ENCODE results near the gene ARFGEF2. TPM values are rescaled to one million over a fixed set of nuclear protein-coding genes. Genes with fewer than 3 reads are reported as not detected.

ARFGEF2 gene
- total RNA-seq, 1 donor from 2014 or later: 32.5 TPM

DNA sequence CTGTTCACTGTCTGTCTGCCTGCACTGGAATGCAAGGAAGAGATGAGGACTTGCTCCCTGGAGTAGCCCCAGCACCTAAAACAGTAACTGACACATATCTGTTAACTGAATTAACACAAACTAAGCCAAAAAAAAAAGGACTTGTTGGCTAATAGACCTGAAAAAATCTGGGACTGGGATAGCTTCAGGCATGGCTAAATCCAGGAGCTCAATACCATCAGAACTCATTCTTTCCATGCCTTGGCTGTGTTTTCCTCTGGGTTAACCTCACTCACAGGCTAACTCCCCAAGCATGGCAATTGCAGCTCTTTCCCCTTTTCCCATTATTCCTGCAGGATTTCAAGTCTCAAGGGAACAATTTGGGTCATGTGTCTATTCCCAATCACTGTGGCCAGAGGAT is 21.6 kb upstream of the ARFGEF2 start:
- Mint-ChIP-seq H3K9me3 (ENCODE audit: unreplicated experiment) (no peaks in the 10 kb centered on the region), H3K4me3 (ENCODE audit: unreplicated experiment) (no peak overlapping the region), H3K4me1 (ENCODE audit: unreplicated experiment) (peaks cover 17% of the 10 kb centered on the region), H3K27me3 (ENCODE audit: unreplicated experiment) (peaks cover 4% of the 10 kb centered on the region), H3K36me3 (ENCODE audit: unreplicated experiment) (no peaks in the 10 kb centered on the region), H3K27ac (ENCODE audit: unreplicated experiment) (no peak overlapping the region)
- DNase-seq (ENCODE audit: extremely low spot score, unreplicated experiment): no peak
- TF ChIP-seq, protein P1, sequence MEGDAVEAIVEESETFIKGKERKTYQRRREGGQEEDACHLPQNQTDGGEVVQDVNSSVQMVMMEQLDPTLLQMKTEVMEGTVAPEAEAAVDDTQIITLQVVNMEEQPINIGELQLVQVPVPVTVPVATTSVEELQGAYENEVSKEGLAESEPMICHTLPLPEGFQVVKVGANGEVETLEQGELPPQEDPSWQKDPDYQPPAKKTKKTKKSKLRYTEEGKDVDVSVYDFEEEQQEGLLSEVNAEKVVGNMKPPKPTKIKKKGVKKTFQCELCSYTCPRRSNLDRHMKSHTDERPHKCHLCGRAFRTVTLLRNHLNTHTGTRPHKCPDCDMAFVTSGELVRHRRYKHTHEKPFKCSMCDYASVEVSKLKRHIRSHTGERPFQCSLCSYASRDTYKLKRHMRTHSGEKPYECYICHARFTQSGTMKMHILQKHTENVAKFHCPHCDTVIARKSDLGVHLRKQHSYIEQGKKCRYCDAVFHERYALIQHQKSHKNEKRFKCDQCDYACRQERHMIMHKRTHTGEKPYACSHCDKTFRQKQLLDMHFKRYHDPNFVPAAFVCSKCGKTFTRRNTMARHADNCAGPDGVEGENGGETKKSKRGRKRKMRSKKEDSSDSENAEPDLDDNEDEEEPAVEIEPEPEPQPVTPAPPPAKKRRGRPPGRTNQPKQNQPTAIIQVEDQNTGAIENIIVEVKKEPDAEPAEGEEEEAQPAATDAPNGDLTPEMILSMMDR (IDR thresholded peaks at IDR 0.05): no peak

DNA sequence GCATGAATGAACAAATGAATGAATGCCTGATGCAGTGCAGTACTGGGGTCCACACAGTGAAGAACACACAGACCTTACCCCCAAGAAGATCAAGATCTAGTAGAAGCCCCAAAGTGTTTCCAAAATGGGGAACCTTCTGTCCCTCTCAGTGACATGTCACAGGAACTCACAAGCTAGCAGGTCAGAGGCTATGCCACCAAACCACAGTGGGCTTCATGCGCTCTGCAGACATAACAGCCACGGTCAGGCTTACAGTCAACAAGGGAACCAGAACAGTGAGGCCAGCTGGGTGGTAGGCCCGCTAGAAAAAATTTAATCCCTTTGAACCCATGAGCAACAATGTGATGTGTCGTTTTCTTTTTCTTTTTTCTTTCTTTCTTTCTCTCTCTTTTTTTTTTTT is 20.2 kb upstream of the ARFGEF2 start:
- no peak for DNase-seq (ENCODE audit: extremely low spot score, unreplicated experiment)
- Mint-ChIP-seq H3K27ac (ENCODE audit: unreplicated experiment) (no peak overlapping the region), H3K4me3 (ENCODE audit: unreplicated experiment) (no peak overlapping the region), H3K4me1 (ENCODE audit: unreplicated experiment) (peaks cover 20% of the 10 kb centered on the region), H3K36me3 (ENCODE audit: unreplicated experiment) (no peaks in the 10 kb centered on the region), H3K9me3 (ENCODE audit: unreplicated experiment) (no peaks in the 10 kb centered on the region), H3K27me3 (ENCODE audit: unreplicated experiment) (peaks cover 6% of the 10 kb centered on the region)
- TF ChIP-seq, protein P1 (IDR thresholded peaks at IDR 0.05): no peak

DNA sequence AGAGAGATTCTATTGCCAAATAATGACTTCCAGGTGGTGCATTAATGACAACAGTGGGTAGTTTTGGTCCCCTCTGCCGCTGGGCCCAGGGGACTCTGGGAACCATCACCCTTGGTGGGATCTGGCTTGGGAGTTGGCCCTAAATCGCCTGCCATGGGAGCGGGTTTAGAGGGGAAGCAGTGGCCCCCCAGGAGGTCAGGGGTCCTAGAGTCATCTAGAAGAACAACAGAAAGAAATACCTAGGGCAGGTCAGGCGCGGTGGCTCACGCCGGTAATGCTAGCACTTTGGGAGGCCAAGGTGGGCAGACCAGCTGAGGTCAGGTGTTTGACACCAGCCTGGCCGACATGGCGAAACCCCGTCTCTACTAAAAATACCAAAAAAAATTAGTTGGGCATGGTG is 17.8 kb upstream of the ARFGEF2 start:
- Mint-ChIP-seq H3K36me3 (ENCODE audit: unreplicated experiment) (no peaks in the 10 kb centered on the region), H3K27me3 (ENCODE audit: unreplicated experiment) (peaks cover 14% of the 10 kb centered on the region), H3K9me3 (ENCODE audit: unreplicated experiment) (no peaks in the 10 kb centered on the region), H3K4me1 (ENCODE audit: unreplicated experiment) (peaks cover 12% of the 10 kb centered on the region), H3K4me3 (ENCODE audit: unreplicated experiment) (no peak overlapping the region), H3K27ac (ENCODE audit: unreplicated experiment) (no peak overlapping the region)
- no peak for DNase-seq (ENCODE audit: extremely low spot score, unreplicated experiment)
- TF ChIP-seq, protein P1 (IDR thresholded peaks at IDR 0.05): no peak

DNA sequence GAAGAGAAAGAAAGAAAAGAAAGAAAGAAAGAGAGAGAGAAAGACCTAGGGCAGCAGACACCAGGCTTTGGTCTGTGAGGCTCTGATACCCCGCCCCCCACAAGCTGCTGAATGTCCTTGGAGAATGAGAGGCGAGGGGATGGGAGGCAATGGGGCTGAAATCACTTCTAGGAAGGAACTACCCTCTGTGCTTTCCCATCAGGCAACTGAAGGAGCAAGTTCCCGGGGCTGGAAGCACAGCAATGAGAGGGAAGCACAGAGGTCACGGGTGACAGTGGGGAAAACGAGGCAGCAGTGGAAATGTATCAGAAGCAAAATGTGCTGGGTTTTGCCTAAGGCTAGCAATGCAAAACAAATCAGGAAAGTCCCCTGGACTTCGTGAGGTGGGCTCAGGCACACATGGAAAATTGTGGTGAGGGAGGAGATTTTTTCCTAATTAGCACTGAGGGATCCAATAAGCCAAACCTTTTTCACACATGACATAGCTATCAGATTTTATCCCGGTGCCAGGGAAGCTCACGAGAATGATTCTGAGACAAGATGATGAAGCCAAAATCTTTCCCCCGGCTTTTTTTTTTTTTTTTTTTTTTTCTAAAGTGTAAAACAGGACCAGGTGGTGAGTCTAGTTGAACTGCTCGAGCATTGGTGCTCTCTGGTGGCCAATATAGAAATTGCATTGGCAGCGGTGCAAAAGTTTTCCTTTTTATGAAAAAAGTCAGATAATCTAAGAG is 16.8 kb upstream of the ARFGEF2 start:
- Mint-ChIP-seq H3K4me3 (ENCODE audit: unreplicated experiment) (peak overlapping the region; percentile 7), H3K36me3 (ENCODE audit: unreplicated experiment) (no peaks in the 10 kb centered on the region), H3K27ac (ENCODE audit: unreplicated experiment) (peak overlapping the region; percentile 39), H3K9me3 (ENCODE audit: unreplicated experiment) (peaks cover 4% of the 10 kb centered on the region), H3K27me3 (ENCODE audit: unreplicated experiment) (peaks cover 12% of the 10 kb centered on the region), H3K4me1 (ENCODE audit: unreplicated experiment) (peaks cover 12% of the 10 kb centered on the region)
- TF ChIP-seq, protein P1 (IDR thresholded peaks at IDR 0.05): peak; percentile 84
- DNase-seq (ENCODE audit: extremely low spot score, unreplicated experiment): no peak

DNA sequence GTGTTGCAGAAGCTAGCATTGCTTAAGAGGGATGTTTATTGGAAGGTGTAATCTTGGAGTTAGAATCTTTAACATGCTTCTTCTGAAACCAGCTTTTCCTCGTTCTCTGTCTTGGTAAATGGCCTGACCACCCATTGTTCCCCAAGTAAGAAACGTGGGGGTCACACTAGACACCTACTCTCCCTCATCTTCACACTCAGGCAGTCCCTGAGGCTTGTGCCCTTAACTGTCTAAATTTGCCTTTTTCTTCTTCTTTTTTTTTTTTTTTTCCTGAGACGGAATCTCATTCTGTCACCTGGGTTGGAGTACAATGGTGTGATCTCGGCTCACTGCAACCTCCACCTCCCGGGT is 16.2 kb upstream of the ARFGEF2 start:
- Mint-ChIP-seq H3K4me3 (ENCODE audit: unreplicated experiment) (no peak overlapping the region), H3K36me3 (ENCODE audit: unreplicated experiment) (no peaks in the 10 kb centered on the region), H3K9me3 (ENCODE audit: unreplicated experiment) (peaks cover 4% of the 10 kb centered on the region), H3K27me3 (ENCODE audit: unreplicated experiment) (peaks cover 12% of the 10 kb centered on the region), H3K27ac (ENCODE audit: unreplicated experiment) (no peak overlapping the region), H3K4me1 (ENCODE audit: unreplicated experiment) (peaks cover 12% of the 10 kb centered on the region)
- TF ChIP-seq, protein P1 (IDR thresholded peaks at IDR 0.05): no peak
- no peak for DNase-seq (ENCODE audit: extremely low spot score, unreplicated experiment)

Measured in osteocyte (in vitro differentiated cells).